ENCODE results near the gene FLT4. TPM values are rescaled to one million over a fixed set of nuclear protein-coding genes. Genes with fewer than 3 reads are reported as not detected.

Gene FLT4
- polyA plus RNA-seq, 1 donor (not counting 4 experiments of a cell fraction or from before 2014, with no cell fraction given) = not detected

DNA sequence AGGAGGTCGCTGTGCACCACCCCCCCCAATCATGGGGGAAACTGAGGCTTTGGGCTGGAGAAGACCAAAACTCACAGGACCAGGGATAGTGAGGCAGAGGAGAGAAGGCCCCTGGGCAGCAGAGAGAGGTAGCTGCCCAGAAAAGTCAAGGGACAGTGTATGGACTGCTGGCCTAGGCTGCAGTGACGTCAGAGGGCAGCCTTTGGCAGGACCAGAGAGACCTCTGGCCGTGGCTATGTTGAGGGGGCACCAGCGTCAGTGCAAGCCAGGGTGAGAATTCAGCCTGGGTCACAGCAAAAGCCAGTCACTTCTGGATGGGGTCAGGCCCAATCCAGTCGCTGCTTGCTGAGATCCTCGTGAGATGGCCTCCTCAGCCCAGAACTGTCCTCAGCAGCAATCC lies 26.5 kb downstream of the FLT4 start:
- no peaks in the 10 kb centered on the region for H3K79me2 ChIP-seq (ENCODE audit: control insufficient read depth, insufficient read depth, low read length)
- H3K4me3 ChIP-seq (ENCODE audit: control insufficient read depth in 2 of 3, extremely low read depth in 1 of 3, insufficient read depth in 2 of 3, low read depth in 1 of 3, low read length in 3 of 3) = no peak overlapping the region
- H3K27me3 ChIP-seq (ENCODE audit: control insufficient read depth, extremely low read depth, insufficient read depth, low read length) = peaks cover 29% of the 10 kb centered on the region
- no peaks in the 10 kb centered on the region for H3K4me1 ChIP-seq (ENCODE audit: control insufficient read depth, extremely low read depth, insufficient read depth, low read length)
- DNase-seq (ENCODE audit: low read depth, low spot score) = no peak
- FAIRE-seq = no peak
- TF ChIP-seq EZH2 (IDR thresholded peaks at IDR 0.05; ENCODE audit: low read length) = no peak
- TF ChIP-seq, protein P1, sequence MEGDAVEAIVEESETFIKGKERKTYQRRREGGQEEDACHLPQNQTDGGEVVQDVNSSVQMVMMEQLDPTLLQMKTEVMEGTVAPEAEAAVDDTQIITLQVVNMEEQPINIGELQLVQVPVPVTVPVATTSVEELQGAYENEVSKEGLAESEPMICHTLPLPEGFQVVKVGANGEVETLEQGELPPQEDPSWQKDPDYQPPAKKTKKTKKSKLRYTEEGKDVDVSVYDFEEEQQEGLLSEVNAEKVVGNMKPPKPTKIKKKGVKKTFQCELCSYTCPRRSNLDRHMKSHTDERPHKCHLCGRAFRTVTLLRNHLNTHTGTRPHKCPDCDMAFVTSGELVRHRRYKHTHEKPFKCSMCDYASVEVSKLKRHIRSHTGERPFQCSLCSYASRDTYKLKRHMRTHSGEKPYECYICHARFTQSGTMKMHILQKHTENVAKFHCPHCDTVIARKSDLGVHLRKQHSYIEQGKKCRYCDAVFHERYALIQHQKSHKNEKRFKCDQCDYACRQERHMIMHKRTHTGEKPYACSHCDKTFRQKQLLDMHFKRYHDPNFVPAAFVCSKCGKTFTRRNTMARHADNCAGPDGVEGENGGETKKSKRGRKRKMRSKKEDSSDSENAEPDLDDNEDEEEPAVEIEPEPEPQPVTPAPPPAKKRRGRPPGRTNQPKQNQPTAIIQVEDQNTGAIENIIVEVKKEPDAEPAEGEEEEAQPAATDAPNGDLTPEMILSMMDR (optimal IDR thresholded peaks at IDR 0.05 in 1 of 3, IDR thresholded peaks at IDR 0.05 in 1 of 3, conservative IDR thresholded peaks at IDR 0.05 in 1 of 3; ENCODE audit: extremely low read depth in 1 of 3, insufficient read depth in 2 of 3, low read length in 3 of 3) = no peak
- dilution Hi-C loops (cut with MboI; ENCODE audit: extremely low pct_ligation_motif_present, low sequenced_read_pairs) = no loop called here
- H3K9me3 ChIP-seq (ENCODE audit: control insufficient read depth, low read depth, low read length) = no peaks in the 10 kb centered on the region
- H4K20me1 ChIP-seq (ENCODE audit: control insufficient read depth, extremely low read depth, insufficient read depth, low read length) = no peaks in the 10 kb centered on the region
- H3K27ac ChIP-seq (ENCODE audit: control insufficient read depth, insufficient read depth, low read length) = no peak overlapping the region
- no peak overlapping the region for H2AFZ ChIP-seq (ENCODE audit: control insufficient read depth, low read length)
- H3K36me3 ChIP-seq (ENCODE audit: control insufficient read depth in 2 of 2, extremely low read depth in 1 of 2, insufficient read depth in 2 of 2, low read length in 2 of 2) = no peaks in the 10 kb centered on the region
- no peaks in the 10 kb centered on the region for H3K9me1 ChIP-seq (ENCODE audit: control insufficient read depth, extremely low read depth, insufficient read depth, low read length)
- H3K9ac ChIP-seq (ENCODE audit: control insufficient read depth, extremely low read depth, insufficient read depth, low read length) = no peak overlapping the region
- H3K4me2 ChIP-seq (ENCODE audit: control insufficient read depth, extremely low read depth, insufficient read depth, low read depth, low read length) = no peak overlapping the region

DNA sequence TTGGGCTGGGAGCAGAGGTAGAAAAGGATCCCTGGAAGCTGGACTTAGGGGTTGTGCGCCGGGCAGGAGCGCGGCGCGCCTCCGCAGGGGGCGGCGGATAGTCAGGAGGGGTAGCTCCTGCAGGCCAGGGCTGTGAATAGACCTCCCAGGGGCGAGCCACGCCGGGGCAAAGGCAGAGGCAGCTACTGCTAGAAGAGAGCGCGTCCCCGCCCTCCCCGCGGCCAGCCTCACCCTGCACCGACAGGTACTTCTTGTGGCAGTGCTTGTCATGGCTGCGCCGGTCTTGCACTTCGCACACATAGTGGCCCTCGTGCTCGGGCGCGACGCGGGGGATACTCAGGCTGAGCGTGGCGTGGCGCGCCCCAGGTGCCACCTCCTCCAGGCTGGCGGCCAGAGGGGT lies 28.1 kb downstream of the FLT4 start:
- no peaks in the 10 kb centered on the region for H4K20me1 ChIP-seq (ENCODE audit: control insufficient read depth, extremely low read depth, insufficient read depth, low read length)
- dilution Hi-C loops (cut with MboI; ENCODE audit: extremely low pct_ligation_motif_present, low sequenced_read_pairs) = no loop called here
- H3K4me3 ChIP-seq (ENCODE audit: control insufficient read depth in 2 of 3, extremely low read depth in 1 of 3, insufficient read depth in 2 of 3, low read depth in 1 of 3, low read length in 3 of 3) = no peak overlapping the region
- H3K79me2 ChIP-seq (ENCODE audit: control insufficient read depth, insufficient read depth, low read length) = no peaks in the 10 kb centered on the region
- peaks cover 34% of the 10 kb centered on the region for H3K27me3 ChIP-seq (ENCODE audit: control insufficient read depth, extremely low read depth, insufficient read depth, low read length)
- H3K9me3 ChIP-seq (ENCODE audit: control insufficient read depth, low read depth, low read length) = no peaks in the 10 kb centered on the region
- TF ChIP-seq EZH2 (IDR thresholded peaks at IDR 0.05; ENCODE audit: low read length) = no peak
- TF ChIP-seq, protein P1 (optimal IDR thresholded peaks at IDR 0.05 in 1 of 3, IDR thresholded peaks at IDR 0.05 in 1 of 3, conservative IDR thresholded peaks at IDR 0.05 in 1 of 3; ENCODE audit: extremely low read depth in 1 of 3, insufficient read depth in 2 of 3, low read length in 3 of 3) = no peak
- H3K9me1 ChIP-seq (ENCODE audit: control insufficient read depth, extremely low read depth, insufficient read depth, low read length) = no peaks in the 10 kb centered on the region
- FAIRE-seq = no peak
- no peak overlapping the region for H3K4me2 ChIP-seq (ENCODE audit: control insufficient read depth, extremely low read depth, insufficient read depth, low read depth, low read length)
- no peaks in the 10 kb centered on the region for H3K4me1 ChIP-seq (ENCODE audit: control insufficient read depth, extremely low read depth, insufficient read depth, low read length)
- no peaks in the 10 kb centered on the region for H3K36me3 ChIP-seq (ENCODE audit: control insufficient read depth in 2 of 2, extremely low read depth in 1 of 2, insufficient read depth in 2 of 2, low read length in 2 of 2)
- DNase-seq (ENCODE audit: low read depth, low spot score) = no peak
- no peak overlapping the region for H3K27ac ChIP-seq (ENCODE audit: control insufficient read depth, insufficient read depth, low read length)
- no peak overlapping the region for H2AFZ ChIP-seq (ENCODE audit: control insufficient read depth, low read length)
- H3K9ac ChIP-seq (ENCODE audit: control insufficient read depth, extremely low read depth, insufficient read depth, low read length) = no peak overlapping the region
